Esophagus squamous epithelium (tissue), 4 donors: Measurements from ENCODE around the gene DENND4A.

Experiments used
- POLR2A ChIP-seq, 4 donors: fragments of 450-650 bp; IDR thresholded peaks; one replicate each; pipeline ENCODE4 v1.6.1; 2017; ENCODE audit warnings: antibody characterized with exemption in 4 of 4, mild to moderate bottlenecking in 4 of 4, moderate library complexity in 3 of 4
- TF ChIP-seq, protein P1 (sequence below), 6 experiments: fragments of 450-650 bp in 4 of 6; fragments of 200-600 bp in 2 of 6; sonication (generic) in 2 of 6; IDR thresholded peaks; one replicate each; pipeline ENCODE4 v1.5.1; 2016 to 2019; ENCODE audit warnings: antibody characterized with exemption in 6 of 6, mild to moderate bottlenecking in 4 of 6, moderate library complexity in 4 of 6

DNA sequence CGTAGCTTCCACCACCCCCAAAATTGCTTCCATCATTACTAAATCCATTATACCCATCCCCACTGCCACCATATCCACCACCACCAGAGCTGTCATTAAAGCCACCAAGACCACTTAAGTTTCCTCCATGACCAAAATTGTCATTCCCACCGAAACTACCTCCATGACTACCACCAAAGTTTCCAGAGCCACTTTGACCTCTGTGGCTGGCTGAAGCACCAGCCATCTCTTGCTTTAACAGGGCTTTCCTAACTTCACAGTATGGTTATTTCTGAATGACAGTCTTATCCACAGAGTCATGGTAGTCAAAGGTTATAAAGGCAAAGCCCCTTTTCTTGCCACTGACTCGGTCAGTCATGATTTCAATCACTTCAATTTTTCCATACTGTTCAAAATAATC is 24.3 kb upstream of the DENND4A start:
- TF ChIP-seq, protein P1, sequence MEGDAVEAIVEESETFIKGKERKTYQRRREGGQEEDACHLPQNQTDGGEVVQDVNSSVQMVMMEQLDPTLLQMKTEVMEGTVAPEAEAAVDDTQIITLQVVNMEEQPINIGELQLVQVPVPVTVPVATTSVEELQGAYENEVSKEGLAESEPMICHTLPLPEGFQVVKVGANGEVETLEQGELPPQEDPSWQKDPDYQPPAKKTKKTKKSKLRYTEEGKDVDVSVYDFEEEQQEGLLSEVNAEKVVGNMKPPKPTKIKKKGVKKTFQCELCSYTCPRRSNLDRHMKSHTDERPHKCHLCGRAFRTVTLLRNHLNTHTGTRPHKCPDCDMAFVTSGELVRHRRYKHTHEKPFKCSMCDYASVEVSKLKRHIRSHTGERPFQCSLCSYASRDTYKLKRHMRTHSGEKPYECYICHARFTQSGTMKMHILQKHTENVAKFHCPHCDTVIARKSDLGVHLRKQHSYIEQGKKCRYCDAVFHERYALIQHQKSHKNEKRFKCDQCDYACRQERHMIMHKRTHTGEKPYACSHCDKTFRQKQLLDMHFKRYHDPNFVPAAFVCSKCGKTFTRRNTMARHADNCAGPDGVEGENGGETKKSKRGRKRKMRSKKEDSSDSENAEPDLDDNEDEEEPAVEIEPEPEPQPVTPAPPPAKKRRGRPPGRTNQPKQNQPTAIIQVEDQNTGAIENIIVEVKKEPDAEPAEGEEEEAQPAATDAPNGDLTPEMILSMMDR (IDR thresholded peaks at IDR 0.05) = no peak
- no peak for TF ChIP-seq POLR2A (IDR thresholded peaks at IDR 0.05)
